NCI-H2227 (cell line): ENCODE results near the gene PLEKHN1.

Experiments used
- DNase-seq: peaks from one replicate; lab custom pipeline; 2025; ENCODE audit not compliant: unreplicated experiment; lab: John Stamatoyannopoulos, UW

PLEKHN1 gene

DNA sequence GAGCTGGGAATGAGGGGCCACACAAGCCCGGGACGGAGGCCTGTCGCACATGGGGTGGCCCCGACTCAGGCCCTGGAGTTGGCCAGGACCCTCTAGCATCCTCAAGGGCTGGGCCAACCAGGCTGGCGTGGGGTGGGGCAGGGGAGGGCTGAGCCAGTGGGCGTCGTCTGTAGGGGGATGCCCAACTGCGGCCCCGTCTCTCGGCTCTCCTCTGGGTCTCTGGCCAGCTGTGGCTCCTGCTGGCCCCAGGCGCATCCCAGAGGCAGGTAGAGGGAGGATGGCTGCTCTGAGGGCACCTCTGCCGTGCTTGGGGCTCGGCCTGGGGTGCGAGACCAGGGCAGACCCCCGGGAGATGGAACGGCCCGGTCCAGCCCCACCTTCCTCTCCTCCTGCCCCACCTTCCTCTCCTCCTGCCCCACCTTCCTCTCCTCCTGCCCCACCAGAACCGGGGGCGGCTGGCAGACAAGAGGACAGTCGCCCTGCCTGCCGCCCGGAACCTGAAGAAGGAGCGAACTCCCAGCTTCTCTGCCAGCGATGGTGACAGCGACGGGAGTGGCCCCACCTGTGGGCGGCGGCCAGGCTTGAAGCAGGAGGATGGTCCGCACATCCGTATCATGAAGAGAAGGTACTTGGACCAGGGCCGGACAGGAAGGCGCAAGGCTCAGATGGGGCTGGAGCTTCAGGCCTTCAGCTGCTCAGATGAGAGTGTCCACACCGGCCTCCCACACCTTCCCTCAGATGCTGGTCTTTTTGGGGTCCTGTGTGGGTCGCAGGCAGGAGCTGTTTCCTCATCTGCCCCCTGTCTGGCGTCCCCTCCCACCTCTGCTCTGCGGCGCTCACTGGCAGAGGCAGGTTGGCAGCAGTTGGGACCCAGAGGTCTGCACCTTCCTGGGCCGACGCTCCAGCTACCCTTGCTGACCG is 36.3 kb upstream of the PLEKHN1 start:
- DNase-seq: no peak

DNA sequence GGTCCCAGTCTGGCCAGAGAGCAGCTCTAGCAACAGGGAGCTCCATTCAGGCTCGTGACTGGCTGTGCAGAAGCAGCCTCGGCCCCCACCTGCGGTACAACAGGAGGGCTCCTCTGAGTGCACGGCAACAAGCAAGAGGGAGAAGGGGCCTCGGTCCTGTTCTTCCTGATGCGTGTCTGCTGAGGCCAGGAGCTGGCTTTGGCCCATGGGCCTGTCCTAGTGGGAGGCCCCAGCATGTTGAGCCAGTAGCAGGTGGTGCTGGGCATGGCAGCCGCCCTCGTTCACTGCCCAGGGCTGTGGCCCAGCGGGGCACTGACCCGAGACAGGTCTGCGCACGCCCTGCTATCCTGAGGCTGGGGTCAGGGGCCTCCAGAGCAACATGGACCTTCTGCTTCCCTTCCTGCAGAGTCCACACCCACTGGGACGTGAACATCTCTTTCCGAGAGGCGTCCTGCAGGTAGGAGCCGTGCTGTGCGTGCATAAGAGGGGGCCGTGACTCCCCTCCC is 35.6 kb upstream of the PLEKHN1 start:
- no peak for DNase-seq

DNA sequence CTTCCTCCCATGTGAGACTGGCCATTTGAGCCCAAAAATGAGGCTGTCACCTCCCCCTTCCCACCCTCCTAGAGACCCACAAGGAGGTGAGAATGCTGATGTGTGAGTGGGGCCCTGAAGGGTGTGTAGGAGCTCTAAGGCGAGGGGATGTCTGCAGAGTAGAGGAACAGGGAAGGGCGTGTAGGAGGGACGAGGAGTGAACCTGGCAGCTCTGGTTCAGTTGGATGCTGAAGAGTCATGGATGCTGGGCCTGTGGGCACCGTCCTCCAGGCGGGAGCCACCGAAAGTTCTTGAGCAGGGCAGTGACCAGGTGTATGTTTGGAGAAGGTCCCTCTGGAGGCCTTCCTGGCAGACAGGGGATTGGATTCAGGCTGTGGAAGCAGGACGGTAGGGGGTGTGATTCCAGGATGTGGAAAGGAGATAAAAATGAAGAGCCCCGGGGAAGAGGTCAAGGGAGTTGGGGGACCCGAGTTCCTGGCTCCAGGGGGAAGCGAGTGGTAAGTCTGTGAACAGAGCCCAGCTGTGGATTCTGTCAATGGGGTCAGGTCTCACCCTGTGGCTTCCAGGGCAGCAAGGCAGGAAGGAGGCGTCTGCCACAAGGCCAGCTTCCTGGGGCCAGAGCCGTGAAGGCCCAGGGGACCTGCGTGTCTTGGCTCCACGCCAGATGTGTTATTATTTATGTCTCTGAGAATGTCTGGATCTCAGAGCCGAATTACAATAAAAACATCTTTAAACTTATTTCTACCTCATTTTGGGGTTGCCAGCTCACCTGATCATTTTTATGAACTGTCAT is 34.7 kb upstream of the PLEKHN1 start:
- no peak for DNase-seq

DNA sequence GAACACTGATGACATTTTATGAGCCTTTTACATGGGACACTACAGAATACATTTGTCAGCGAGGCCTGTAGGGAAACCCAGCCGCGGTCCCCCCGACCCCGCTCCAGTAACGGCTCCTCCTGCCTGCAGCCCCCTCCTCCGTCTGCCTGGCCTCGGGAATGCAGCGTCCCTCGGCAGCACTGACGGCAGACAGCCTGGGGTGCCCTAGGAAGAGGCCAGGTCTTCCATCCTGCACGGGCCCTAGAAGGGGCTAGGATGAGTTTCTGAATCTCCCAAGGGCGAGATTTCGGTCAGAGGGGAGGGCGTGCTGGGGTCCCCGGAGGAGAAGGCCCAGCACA is 34.1 kb upstream of the PLEKHN1 start:
- no peak for DNase-seq

DNA sequence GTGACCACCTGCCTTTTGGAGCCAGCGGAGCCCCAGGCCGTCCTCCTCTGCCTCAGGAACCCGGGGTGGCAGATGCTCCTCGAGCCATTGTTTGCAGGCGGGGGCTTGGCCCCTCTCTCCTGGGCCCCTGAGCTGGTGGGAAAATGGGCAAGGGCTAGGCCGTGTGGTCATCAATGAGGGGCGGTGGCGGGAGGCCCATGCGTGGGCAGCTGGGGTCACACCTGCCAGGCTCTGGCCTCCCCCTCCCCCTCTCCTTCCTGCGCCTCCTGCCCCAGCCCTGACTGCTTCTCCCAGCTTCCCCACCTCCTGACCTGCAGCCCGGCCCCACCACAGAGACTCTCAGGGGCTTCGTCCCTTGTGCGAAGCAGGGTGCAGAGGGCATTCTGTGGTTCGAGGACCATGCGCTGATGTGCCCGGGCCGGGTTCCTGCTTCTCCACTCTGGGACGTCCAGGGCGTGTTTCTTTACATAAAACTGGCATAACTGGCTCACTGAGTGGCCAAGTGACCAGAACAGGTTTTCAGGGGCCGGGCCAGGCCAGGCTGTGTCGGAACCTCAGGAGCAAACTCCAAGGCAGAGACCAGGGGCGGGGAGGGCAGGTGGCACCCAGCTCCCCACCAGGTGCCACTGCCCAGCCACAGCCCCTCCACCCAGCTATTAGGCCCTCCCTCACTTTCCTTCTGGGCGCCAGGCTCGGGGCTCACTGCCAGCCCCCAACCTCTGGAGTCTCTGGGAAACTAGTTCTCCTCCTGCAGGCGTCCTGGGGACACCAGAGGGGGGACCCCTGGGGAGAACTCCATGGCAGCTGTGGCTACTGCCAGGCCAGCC is 33.3 kb upstream of the PLEKHN1 start:
- no peak for DNase-seq

DNA sequence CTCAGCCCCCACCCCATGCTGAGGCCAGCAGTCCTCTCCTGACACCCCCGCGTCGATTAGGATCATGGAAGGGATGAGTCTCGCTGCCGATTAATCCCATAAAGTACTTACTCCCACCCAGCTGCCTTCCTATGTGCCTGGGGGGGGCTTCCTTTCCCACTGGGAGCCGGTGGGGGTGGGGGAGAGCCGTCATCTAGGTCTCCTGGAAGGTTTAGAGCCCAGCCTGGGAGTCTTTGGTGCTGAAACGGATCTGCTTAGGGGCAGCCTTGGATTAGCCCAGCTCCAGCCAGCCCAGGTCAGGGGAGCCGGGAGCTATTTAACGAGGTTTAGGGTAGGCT is 32.7 kb upstream of the PLEKHN1 start:
- DNase-seq: no peak

DNA sequence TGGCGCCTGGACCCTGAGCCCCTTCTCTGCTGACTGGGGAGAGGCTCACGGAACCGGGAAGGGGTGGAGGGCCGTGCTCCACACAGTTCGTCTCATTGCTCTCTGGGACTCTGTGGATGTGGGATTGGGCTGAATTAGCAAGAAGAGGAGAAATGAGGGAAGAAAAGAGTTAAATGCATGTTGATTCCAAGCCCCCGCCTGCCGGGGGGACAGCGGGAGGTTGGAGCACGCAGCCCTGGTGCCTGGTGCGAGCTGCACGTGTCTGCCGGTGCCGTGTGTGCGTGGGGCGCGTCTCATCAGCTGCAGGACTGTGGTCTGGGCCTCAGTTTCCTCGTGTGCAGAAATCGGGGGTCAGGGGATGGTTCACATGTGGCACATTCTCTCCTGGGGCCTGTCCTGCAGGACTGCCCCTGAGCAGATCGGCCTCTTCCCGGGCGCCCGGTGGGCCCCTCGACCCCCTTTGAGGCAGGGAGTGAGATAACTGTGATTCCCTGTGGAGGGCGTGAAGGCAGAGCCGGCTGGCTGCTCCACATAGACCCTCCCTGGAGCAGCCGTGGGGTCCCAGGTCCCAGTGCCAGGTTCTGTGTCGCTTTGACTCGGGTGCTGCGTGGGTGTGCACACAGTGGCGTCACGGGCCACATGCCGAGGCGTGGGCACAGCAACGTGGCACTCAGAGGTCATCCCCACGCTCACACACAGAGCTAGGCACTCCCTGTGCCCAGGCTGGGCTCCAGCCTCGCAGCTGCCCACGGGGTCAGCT is 31.1 kb upstream of the PLEKHN1 start:
- DNase-seq: no peak

DNA sequence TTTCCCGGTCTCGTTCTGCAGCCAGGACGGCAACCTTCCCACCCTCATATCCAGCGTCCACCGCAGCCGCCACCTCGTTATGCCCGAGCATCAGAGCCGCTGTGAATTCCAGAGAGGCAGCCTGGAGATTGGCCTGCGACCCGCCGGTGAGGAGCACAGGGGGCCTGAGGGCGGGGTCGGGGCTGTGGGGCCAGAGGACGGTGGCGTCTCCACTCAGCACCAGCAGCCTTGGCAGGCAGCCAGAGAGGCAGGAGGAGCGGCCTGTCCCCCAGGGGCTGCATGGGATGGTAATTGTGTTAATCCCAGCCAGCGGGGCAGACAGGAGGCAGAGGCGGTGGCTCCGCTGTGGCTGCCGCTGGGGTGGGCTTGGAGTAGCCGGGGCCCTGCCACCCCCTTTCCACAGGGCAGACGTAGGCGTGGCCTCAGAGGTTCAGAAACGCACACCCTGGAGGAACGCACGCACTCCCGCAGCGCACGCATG is 30.5 kb upstream of the PLEKHN1 start:
- peak; percentile 93 for DNase-seq

DNA sequence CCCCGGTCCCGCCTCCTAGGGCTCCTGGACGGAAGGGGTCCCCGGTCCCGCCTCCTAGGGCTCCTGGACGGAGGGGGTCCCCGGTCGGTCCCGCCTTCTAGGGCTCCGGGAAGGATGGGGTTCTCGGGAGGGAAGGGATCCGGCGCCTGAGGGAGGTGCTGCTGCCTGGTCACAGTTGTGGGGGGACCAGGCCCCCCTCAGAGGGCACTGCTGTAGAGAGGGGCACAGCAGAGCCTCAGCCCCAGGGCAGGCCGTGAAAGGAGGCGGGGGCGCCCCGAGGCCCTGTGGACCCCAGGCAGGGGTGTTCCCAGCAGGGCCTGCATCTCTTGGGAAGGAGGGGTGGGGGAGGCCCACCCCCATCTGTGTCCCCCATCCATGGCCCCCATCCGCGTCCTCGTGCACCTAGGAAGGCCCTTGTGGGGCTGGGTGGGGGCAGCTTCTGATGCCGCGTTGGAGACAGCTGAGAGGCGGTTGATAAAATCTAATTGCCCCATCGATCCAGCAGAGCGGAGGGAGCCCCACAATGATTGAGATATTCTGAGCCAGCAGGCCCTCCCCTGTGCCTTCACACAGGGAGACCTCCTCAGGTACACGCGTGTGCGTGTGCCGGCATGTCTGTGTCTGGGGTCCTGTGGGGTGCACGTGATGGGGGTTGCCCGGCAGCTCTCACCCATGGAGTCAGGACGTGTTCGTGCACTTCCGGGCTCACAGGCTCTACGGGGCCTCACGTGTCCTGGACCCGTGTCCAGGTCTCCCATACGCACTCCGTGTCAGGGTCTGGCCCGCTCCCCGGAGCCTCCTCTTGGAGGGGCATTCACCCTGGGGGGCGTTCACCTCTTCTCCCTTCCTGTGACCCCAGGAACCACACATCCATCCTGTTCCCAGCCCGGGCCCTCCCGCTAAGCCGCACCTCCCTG is 29.7 kb upstream of the PLEKHN1 start:
- DNase-seq: no peak

DNA sequence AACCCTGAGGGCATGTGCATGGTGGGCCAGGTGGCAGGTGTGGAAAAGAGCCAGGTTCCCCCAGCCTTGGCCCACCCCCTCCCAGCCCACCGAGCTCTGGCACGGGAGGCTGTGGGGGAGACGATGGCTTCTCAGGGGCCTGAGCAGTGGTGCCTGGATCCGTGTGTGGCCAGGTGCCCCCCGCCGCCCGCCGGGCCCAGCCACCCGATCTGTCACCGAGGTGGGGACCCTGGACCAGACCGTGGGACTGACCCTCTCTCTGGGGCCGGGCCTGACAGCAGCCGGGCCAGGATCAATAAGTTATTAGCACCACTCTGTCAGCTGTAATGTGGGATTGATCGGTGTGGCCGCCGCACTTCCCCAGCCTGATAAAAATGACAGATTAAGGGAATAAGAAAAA is 28.8 kb upstream of the PLEKHN1 start:
- DNase-seq: no peak

DNA sequence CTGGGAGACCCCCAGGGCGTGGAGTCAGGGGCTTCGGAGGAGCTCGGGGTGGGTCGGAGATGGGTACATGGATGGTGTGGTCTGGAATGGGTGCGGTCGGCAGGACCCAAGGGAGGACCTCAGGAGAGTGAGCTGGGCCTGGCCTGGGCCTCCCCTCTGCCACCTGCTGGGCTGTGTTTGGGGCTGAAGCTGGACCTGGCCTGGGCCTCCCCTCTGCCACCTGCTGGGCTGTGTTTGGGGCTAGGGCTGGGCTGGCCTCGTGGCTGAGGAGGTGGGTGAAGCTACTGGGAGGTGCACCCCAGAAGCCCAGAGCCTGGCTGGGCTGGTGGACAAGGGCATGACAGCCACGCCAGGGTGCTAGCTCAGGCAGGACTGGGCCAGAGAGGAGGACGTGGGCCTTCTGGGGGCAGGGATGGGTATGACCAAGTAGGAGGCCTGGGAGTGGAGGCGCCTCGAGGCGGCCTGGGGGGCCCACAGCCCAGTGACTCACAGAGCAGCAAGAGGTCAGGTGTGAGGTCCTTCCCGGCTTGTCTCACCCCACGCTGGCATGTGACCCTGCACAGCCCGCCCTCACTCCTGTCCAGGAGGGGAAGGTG is 28.1 kb upstream of the PLEKHN1 start:
- DNase-seq: no peak

DNA sequence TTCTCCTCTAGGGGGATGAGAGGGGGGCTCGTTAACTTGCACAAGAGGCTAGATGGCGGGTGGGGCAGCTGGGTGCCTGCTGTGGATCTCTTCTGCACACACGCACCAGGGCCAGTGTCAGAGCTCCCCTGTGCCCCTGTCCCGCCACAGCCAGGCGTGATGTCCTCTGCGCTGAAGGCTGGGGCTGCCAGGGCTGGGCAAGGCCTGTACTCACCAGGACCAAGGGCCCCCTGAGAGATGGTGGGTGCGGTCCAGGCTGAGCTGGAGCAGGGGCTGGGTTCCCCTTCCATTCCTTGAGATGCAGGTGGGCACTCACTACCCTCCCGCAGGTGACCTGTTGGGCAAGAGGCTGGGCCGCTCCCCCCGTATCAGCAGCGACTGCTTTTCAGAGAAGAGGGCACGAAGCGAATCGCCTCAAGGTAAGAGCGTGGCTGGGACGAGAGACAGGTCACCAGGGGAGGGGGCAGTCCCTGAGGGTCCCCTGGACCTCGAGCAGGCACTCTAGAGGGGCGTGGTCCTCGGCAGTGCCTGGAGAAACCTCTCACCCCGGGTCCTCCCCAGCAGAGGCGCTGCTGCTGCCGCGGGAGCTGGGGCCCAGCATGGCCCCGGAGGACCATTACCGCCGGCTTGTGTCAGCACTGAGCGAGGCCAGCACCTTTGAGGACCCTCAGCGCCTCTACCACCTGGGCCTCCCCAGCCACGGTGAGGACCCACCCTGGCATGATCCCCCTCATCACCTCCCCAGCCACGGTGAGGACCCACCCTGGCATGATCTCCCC is 27.4 kb upstream of the PLEKHN1 start:
- DNase-seq: no peak

DNA sequence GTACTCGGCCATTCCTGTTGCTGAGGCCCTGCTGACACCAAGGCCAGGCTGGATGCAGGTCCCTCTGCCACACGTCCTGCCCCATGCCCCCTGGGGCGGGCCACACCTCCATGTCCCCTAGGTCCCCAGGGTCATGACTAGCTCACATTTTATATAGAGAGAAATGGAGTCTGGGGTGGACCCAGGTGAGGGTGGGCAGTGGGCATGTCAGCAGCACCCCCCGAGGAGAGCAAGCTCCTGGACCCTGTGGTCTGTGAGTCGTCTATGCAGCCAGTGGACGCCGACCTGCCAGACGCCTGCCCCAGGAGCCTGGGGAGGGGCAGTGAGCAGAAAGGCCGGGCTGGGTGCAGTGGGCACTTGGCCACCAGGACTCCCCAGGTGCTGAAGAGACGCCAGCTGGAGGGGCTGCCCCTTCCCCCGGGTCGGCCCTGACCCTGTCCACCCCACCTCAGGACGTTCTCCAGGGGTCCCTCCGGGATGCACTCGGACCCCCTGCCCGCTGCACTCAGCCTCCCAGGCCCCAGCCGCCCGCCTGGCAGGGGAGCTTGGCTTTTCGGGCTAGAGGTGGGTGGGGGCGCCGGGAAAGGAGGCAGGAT is 26.7 kb upstream of the PLEKHN1 start:
- DNase-seq: no peak

DNA sequence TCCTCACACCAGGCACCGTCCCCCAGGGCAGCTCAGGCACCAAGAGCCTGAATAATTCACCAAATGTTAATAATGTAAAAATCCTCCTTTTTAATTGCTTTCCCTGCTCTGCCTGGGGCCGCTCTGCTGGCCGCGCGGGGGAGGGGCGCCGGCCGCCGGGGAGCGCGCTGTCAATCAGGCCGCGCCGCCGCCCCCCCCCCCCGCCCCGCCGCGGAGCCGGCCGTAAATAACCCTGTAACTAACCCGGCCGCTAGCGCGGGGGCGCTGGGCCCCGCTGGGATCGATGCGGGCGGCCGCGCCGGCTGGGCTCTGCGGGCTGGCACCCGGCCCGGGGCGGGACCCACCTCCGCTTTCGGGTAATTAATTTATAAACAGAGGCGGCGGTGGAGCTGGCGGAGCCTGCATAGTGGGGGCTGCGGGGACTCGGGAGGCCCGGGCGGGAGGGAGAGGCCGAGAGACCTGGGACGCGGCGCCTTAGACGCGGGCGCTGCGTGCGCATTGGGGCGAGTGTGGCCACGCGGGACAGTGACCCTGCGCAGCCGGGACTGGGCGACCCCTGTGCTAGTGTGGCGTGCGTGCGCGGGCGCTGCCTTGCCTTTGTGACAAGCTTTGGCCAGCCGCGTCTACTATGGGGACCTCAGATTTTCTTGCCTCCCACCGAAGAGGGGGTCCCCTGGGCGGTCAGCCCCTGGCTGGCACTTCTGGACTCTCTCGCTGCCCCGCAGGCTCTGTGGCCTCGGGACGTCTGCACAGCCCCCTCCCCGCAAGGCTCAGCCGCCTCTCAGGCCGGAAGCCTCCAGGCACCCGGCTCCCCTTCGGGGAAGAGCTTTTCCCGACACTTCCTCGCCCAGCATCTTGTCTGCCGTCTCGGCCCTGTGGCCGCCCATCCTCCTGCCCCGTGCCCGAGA is 25.9 kb upstream of the PLEKHN1 start:
- DNase-seq: peak; percentile 83

DNA sequence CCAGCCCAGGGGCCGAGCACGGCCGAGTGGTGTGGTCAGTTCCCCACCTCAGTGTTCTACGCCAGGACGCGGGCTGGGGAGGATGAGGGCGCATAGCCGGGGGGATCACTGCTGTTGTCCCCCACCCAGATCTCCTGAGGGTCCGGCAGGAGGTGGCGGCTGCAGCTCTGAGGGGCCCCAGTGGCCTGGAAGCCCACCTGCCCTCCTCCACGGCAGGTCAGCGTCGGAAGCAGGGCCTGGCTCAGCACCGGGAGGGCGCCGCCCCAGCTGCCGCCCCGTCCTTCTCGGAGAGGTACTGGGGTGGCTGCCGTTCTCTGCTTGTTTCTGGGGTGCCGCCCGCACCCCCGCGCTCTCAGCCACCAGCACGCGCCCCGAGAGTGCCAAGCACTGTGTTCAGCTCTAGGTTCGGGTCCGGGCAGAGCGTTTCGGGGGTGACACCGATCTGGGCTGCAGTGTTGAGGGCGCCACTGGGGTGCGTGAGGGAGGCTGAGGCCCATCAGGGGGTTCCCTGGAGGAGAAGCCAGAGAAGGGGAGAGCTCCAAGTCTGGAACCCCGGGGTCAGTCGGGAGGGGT is 25.2 kb upstream of the PLEKHN1 start:
- DNase-seq: no peak

DNA sequence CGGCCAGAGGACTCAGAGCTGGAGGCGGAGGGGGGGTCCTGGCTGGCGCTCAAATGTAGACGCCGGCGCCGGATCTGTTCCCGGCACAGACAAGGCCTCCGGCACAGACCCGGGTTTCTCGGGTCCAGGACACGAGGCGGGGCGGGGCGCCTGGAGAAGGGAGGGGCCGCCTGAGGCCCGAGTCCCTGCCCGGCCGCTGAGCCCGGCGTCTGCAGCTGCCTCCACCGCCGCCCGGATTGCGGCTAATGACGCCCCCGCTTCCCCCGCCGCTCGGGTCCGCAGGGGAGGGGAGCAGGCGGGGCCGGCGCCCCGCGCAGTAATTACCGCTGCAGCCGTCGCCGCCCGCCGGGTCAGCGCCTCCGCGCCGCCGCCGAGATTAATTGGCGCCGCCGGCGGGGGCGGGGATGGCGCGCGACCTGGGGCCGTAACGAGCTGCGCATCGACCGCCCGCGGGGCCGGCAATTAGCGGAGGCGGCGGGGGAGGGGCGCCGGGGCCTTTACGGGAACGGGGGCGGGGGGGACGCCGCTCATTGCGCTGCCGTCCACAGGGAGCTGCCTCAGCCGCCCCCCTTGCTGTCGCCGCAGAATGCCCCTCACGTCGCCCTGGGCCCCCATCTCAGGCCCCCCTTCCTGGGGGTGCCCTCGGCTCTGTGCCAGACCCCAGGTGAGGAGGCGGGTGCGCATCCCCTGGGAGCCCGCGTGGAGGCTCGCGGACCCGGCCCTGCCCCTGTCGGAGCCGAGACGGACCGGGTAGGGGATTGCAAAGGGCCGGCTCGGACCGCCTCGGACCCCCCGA is 24.5 kb upstream of the PLEKHN1 start:
- peak; percentile 97 for DNase-seq
